GM23338 (cell line): ENCODE measurements around the gene PHKB. TPM values are rescaled to one million over a fixed set of nuclear protein-coding genes. Genes with fewer than 3 reads are reported as not detected.

Experiments used
- ATAC-seq: fragments of 200-7000 bp; cut with Tn5 transposase; 3 replicates; pipeline ENCODE4 v1.9.1; 2020
- DNase-seq: peaks from one replicate; pipeline ENCODE4 v3.0.0-alpha.2; 2015; ENCODE audit warnings: low spot score
- H2AFZ ChIP-seq: fragments of 200-600 bp; sonication (generic); 2 replicates; pipeline ENCODE4 v1.8.0; 2016; ENCODE audit warnings: antibody characterized with exemption, mild to moderate bottlenecking, moderate library complexity
- H3F3A ChIP-seq: fragments of 200-600 bp; sonication (generic); replicated peaks from 2 replicates; pipeline ENCODE4 v1.8.0; 2017; ENCODE audit warnings: antibody characterized with exemption, mixed run types, low read depth
- H3K27ac ChIP-seq: fragments of 200-600 bp; sonication (generic); 2 replicates; pipeline ENCODE4 v1.6.1; 2016; ENCODE audit warnings: low read depth
- H3K27me3 ChIP-seq: fragments of 200-600 bp; sonication (generic); 2 replicates; pipeline ENCODE4 v1.8.0; 2016; ENCODE audit warnings: mild to moderate bottlenecking, mixed run types, moderate library complexity; ENCODE audit not compliant: insufficient read depth
- H3K36me3 ChIP-seq: fragments of 200-600 bp; sonication (generic); 2 replicates; pipeline ENCODE4 v1.8.0; 2016; ENCODE audit warnings: mild to moderate bottlenecking; ENCODE audit not compliant: insufficient read depth
- H3K4me1 ChIP-seq: fragments of 200-600 bp; sonication (generic); 2 replicates; pipeline ENCODE4 v1.8.0; 2016; ENCODE audit warnings: mild to moderate bottlenecking, moderate library complexity; ENCODE audit not compliant: insufficient read depth
- H3K4me2 ChIP-seq: fragments of 200-600 bp; sonication (generic); 2 replicates; pipeline ENCODE4 v1.7.1; 2017; ENCODE audit warnings: mixed run types
- H3K4me3 ChIP-seq: fragments of 200-600 bp; sonication (generic); 2 replicates; pipeline ENCODE4 v1.6.1; 2016; ENCODE audit warnings: mixed run types
- H3K79me2 ChIP-seq: fragments of 200-600 bp; sonication (generic); replicated peaks from 2 replicates; pipeline ENCODE4 v1.8.0; 2017; ENCODE audit warnings: mild to moderate bottlenecking; ENCODE audit not compliant: insufficient read depth
- H3K9me2 ChIP-seq: fragments of 200-600 bp; sonication (generic); 2 replicates; pipeline ENCODE4 v1.8.0; 2017; ENCODE audit not compliant: insufficient read depth
- H4K20me1 ChIP-seq: fragments of 200-600 bp; sonication (generic); replicated peaks from 2 replicates; pipeline ENCODE4 v1.8.0; 2017; ENCODE audit warnings: mild to moderate bottlenecking; ENCODE audit not compliant: insufficient read depth
- H3K27ac Mint-ChIP-seq: 2 replicates; pipeline ENCODE4 v1.8.0; 2020; ENCODE audit warnings: inconsistent platforms, mild to moderate bottlenecking, moderate library complexity, mixed read lengths
- H3K27me3 Mint-ChIP-seq: 3 replicates; pipeline ENCODE4 v1.8.0; 2022; ENCODE audit warnings: low read depth, mild to moderate bottlenecking, moderate library complexity, mixed read lengths, inconsistent platforms; ENCODE audit not compliant: insufficient read depth, poor library complexity
- H3K36me3 Mint-ChIP-seq: 3 replicates; pipeline ENCODE4 v1.8.0; 2021; ENCODE audit warnings: low read depth, mild to moderate bottlenecking, inconsistent platforms, moderate library complexity, mixed read lengths
- H3K4me1 Mint-ChIP-seq: 3 replicates; pipeline ENCODE4 v1.8.0; 2020; ENCODE audit warnings: mild to moderate bottlenecking, inconsistent platforms, mixed read lengths
- H3K4me3 Mint-ChIP-seq: 3 replicates; pipeline ENCODE4 v1.8.0; 2021; ENCODE audit warnings: moderate library complexity, mild to moderate bottlenecking, inconsistent platforms, mixed read lengths
- H3K9me3 Mint-ChIP-seq: 3 replicates; pipeline ENCODE4 v1.8.0; 2020; ENCODE audit warnings: moderate library complexity, mild to moderate bottlenecking, inconsistent platforms, mixed read lengths
- CREB1 ChIP-seq: fragments of 250-450 bp; sonication (Bioruptor Pico); IDR thresholded peaks from 2 replicates; pipeline ENCODE4 v1.5.0; 2020; ENCODE audit warnings: low read depth, mild to moderate bottlenecking, moderate library complexity
- CTCF ChIP-seq, 2 experiments: fragments of 200-600 bp in 1 of 2; sonication (generic) in 1 of 2; conservative IDR thresholded peaks; 2 replicates each; pipeline versions ENCODE4 v1.5.1 to v1.6.1; 2016 to 2017; ENCODE audit warnings: antibody characterized with exemption in 2 of 2, low read depth in 2 of 2, mild to moderate bottlenecking in 2 of 2, moderate library complexity in 1 of 2
- ETS1 ChIP-seq: IDR thresholded peaks from 2 replicates; pipeline ENCODE4 v1.6.1; 2016; ENCODE audit warnings: antibody characterized with exemption
- EZH2phosphoT487 ChIP-seq: fragments of 200-600 bp; sonication (generic); IDR thresholded peaks from one replicate; pipeline ENCODE4 v1.8.1; 2018; ENCODE audit warnings: antibody characterized with exemption; ENCODE audit not compliant: unreplicated experiment
- JUNB ChIP-seq: IDR thresholded peaks from one replicate; pipeline ENCODE4 v1.6.1; 2016; ENCODE audit warnings: antibody characterized with exemption; ENCODE audit not compliant: unreplicated experiment
- POLR2AphosphoS5 ChIP-seq: IDR thresholded peaks from 2 replicates; pipeline ENCODE4 v1.6.1; 2016; ENCODE audit warnings: antibody characterized with exemption, low read depth
- REST ChIP-seq: IDR thresholded peaks from one replicate; pipeline ENCODE4 v1.6.1; 2018; ENCODE audit warnings: antibody characterized with exemption; ENCODE audit not compliant: unreplicated experiment
- ZNF114 ChIP-seq: fragments of 250-450 bp; sonication (Bioruptor Pico); IDR thresholded peaks from 2 replicates; pipeline ENCODE4 v1.5.0; 2020; ENCODE audit warnings: mild to moderate bottlenecking, moderate library complexity
- ZNF331 ChIP-seq: fragments of 250-450 bp; sonication (Bioruptor Pico); IDR thresholded peaks from 2 replicates; pipeline ENCODE4 v1.5.0; 2020; ENCODE audit warnings: low read depth, mild to moderate bottlenecking, moderate library complexity
- ZNF462 ChIP-seq: fragments of 250-450 bp; sonication (Bioruptor Pico); IDR thresholded peaks from 2 replicates; pipeline ENCODE4 v1.5.0; 2020; ENCODE audit warnings: mild to moderate bottlenecking, moderate library complexity
- polyA plus RNA-seq: library from polyadenylated mRNA; unstranded; fragments of >200 nt; fragmentation: Nextera tagmentation; extraction: Ambion mirVana; gene quantifications from 2 replicates; pipeline ENCODE4 v1.2.1, GENCODE V29; 2016
- total RNA-seq: library from RNA; depleted of rRNA; stranded (reverse); fragments of >200 nt; shearing (Covaris generic); gene quantifications from 2 replicates; pipeline ENCODE4 v1.2.3, GENCODE V29; 2014

PHKB gene
- total and polyA plus RNA-seq, 2 experiments from 2014 or later = 20.3 to 57.3 TPM

- no peaks in the 10 kb centered on the region for H3F3A ChIP-seq
- ATAC-seq (no peak), DNase-seq (no peak)
- H4K20me1 ChIP-seq = no peaks in the 10 kb centered on the region
- H3K4me2 ChIP-seq = no peak overlapping the region
- peaks cover 14% of the 10 kb centered on the region; the same call in 1 of the 2 replicates for H3K79me2 ChIP-seq
- H3K27ac ChIP-seq = no peak overlapping the region
- Mint-ChIP-seq H3K4me1 (no peaks in the 10 kb centered on the region), H3K27ac (no peak overlapping the region), H3K36me3 (no peaks in the 10 kb centered on the region), H3K9me3 (no peaks in the 10 kb centered on the region), H3K27me3 (peaks cover 2% of the 10 kb centered on the region), H3K4me3 (no peak overlapping the region)
- H3K4me3 ChIP-seq = no peak overlapping the region
- H3K27me3 ChIP-seq = no peaks in the 10 kb centered on the region
- no peaks in the 10 kb centered on the region for H3K9me2 ChIP-seq
- H3K36me3 ChIP-seq = no peaks in the 10 kb centered on the region
- H3K4me1 ChIP-seq = no peaks in the 10 kb centered on the region
- H2AFZ ChIP-seq = no peak overlapping the region
- no peak for TF ChIP-seq ZNF462 (CRISPR knock-in tag)
- TF ChIP-seq ETS1 = no peak
- no peak for TF ChIP-seq ZNF114
- no peak for TF ChIP-seq POLR2AphosphoS5
- TF ChIP-seq EZH2phosphoT487 = no peak
- TF ChIP-seq JUNB = no peak
- TF ChIP-seq ZNF331 = no peak
- no peak for TF ChIP-seq REST
- no peak for TF ChIP-seq CTCF (conservative IDR thresholded peaks at IDR 0.05; ENCODE audit: low read depth in 2 of 2)
- no peak for TF ChIP-seq CREB1 (CRISPR knock-in tag)
Measured at GRCh38 chr16:47477679-47478078, 16.5 kb downstream of the PHKB start.
